Mononuclear cell (primary cell): ENCODE measurements around the gene PELO. TPM values are rescaled to one million over a fixed set of nuclear protein-coding genes. Genes with fewer than 3 reads are reported as not detected.

Experiments used
- H3K27me3 ChIP-seq: 2 replicates; pipeline ENCODE4 v1.6.0; 2011; ENCODE audit warnings: low read length, control low read depth; ENCODE audit not compliant: insufficient read depth
- H3K4me1 ChIP-seq: 2 replicates; pipeline ENCODE4 v1.5.1; 2011; ENCODE audit warnings: mild to moderate bottlenecking, low read length, control low read depth; ENCODE audit not compliant: insufficient read depth
- H3K4me3 ChIP-seq: 2 replicates; pipeline ENCODE4 v1.5.1; 2011; ENCODE audit warnings: mild to moderate bottlenecking, low read length, moderate library complexity
- H3K9me3 ChIP-seq: 2 replicates; pipeline ENCODE4 v1.5.1; 2011; ENCODE audit warnings: low read depth, mild to moderate bottlenecking, control low read depth, low read length
- total RNA-seq: library from RNA; depleted of rRNA; stranded (reverse); fragments of >200 nt; gene quantifications from one replicate; pipeline ENCODE4 v1.2.3, GENCODE V29; 2012

The PELO gene
- total RNA-seq, 1 donor = 4.2 TPM

GRCh38 chr5:52784737-52785136, 3.0 kb upstream of the PELO start:
- Histone ChIP-seq H3K27me3 (peaks cover 16% of the 10 kb centered on the region), H3K9me3 (no peaks in the 10 kb centered on the region), H3K4me3 (no peak overlapping the region), H3K4me1 (peaks cover 28% of the 10 kb centered on the region)

DNA sequence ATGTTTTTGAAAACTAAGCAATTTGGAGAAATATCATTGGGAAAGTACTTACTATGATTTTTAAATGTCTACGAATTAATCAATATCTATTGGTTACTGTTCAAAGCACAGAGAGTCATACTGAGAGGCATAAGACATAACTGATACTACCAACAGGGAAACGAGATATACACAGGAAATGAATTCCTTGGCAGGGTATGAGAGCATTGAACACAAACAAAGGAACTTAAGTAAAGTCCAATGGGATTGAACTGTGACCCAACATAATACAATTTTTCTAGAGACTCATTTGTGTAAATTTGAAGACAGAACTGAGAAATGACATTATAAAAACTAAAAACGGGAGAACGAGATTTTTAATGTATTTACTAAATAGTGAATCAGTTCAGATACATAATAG, 1.3 kb upstream of the PELO start:
- peaks cover 36% of the 10 kb centered on the region for H3K4me1 ChIP-seq
- H3K27me3 ChIP-seq = peaks cover 16% of the 10 kb centered on the region
- no peaks in the 10 kb centered on the region for H3K9me3 ChIP-seq
- no peak overlapping the region for H3K4me3 ChIP-seq

GRCh38 chr5:52786949-52787599, 642 bp upstream of the PELO start:
- Histone ChIP-seq H3K9me3 (no peaks in the 10 kb centered on the region), H3K4me1 (peaks cover 36% of the 10 kb centered on the region), H3K27me3 (peaks cover 16% of the 10 kb centered on the region), H3K4me3 (peak overlapping the region; percentile 55)

GRCh38 chr5:52788505-52788821, 747 bp downstream of the PELO start:
- Histone ChIP-seq H3K27me3 (peaks cover 16% of the 10 kb centered on the region), H3K4me3 (peak overlapping the region; percentile 55), H3K9me3 (no peaks in the 10 kb centered on the region), H3K4me1 (peaks cover 36% of the 10 kb centered on the region)

DNA sequence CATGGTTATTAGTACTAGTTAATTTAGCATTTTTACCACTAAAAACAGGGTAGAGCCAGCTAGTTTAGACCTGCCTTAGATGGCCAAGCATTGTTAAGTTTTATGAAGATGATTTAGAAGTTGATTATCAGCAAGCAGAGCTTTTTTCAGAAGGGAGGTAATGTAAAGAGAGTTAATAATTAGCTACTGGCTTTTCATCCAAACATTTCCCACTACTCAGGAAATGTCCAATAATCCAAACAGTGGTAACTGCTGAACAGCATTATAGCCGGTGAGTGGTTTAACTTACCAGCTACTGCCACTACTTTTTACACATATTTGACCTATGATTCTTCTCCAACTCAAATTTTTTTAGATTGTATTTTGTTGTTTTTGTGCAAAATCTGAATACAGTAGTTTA, 1.7 kb downstream of the PELO start:
- H3K9me3 ChIP-seq = no peaks in the 10 kb centered on the region
- H3K4me1 ChIP-seq = peaks cover 36% of the 10 kb centered on the region
- H3K4me3 ChIP-seq = no peak overlapping the region
- peaks cover 16% of the 10 kb centered on the region for H3K27me3 ChIP-seq

DNA sequence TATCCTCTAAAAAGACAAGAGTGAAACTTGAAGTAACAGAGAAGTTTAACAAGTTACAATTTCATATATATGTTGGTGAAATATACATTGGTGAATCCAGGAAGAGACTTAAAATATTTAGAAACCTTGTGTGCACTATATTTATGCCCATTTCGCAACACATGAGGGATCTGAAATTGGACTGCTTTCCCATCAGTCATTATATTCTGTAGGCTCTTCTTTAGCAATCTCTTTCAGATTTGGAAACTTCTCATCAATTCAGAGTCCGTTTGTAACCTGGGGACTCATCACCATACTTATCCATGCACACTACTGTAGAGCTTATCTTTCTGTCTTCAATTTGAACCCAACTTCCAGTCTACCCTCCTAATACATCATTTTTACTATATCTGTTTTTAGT, 2.1 kb downstream of the PELO start:
- peaks cover 33% of the 10 kb centered on the region for H3K4me1 ChIP-seq
- H3K4me3 ChIP-seq = no peak overlapping the region
- H3K9me3 ChIP-seq = no peaks in the 10 kb centered on the region
- peaks cover 13% of the 10 kb centered on the region for H3K27me3 ChIP-seq

DNA sequence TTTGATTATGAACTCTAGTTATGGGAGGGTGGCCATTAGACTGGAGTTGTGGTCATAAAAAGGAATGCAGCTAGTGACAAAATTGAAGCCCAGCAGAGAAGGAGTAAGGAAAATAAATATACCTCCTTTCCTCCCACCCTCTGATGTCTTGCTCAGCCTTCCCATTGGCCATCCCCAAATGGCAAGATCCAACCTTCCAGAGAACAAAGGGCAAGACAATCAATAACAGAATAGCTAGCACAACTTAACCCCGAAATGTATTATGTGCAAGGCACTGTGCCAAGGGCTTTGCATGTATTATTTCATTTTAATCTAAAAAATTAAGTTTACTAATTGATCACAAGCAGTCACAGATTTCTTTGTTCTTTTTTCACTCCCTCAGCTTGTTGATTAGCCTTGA, 3.6 kb downstream of the PELO start:
- Histone ChIP-seq H3K9me3 (no peaks in the 10 kb centered on the region), H3K4me1 (peaks cover 28% of the 10 kb centered on the region), H3K27me3 (peaks cover 4% of the 10 kb centered on the region), H3K4me3 (no peak overlapping the region)

DNA sequence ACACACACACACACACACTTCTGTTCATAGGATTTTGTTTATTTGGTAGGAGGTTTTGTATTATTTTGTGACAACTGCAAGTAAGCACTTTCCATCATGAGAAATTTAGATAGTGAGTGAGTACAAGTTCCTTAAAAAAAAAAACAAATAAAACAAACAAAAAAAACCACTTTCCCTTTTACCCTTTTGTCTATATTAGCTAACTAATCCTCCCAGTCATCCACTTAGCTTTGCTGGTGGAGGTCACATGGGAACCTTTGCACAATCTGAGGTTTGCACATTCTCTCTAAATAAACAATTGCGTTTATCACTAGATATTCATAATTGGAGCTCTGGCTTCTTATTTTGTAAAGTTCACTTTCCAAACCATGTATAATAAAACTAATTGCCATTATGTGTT, 6.8 kb downstream of the PELO start:
- Histone ChIP-seq H3K4me3 (no peak overlapping the region), H3K9me3 (no peaks in the 10 kb centered on the region), H3K4me1 (peaks cover 23% of the 10 kb centered on the region), H3K27me3 (no peaks in the 10 kb centered on the region)

DNA sequence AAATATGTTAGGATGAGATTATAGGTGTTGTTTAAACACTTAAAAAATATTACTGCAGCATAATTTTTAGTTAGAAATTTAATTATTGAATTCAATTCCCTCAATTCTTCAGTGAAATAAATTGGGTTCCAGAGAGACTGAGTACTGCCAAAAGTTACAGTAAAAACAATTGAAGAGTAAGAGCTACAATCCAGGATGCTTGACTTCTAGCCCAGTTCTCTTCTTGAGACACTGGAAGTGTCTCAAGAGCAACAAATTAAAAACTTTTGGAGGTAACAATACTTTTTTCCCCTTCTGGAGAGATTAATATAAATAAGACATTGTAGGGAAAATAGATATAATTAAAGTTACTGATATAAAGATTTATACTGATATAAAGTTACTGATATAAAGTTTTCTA, 8.3 kb downstream of the PELO start:
- H3K4me3 ChIP-seq = no peak overlapping the region
- no peaks in the 10 kb centered on the region for H3K9me3 ChIP-seq
- H3K4me1 ChIP-seq = peaks cover 24% of the 10 kb centered on the region
- no peaks in the 10 kb centered on the region for H3K27me3 ChIP-seq

- H3K9me3 ChIP-seq = no peaks in the 10 kb centered on the region
- H3K4me1 ChIP-seq = peaks cover 29% of the 10 kb centered on the region
- no peak overlapping the region for H3K4me3 ChIP-seq
- H3K27me3 ChIP-seq = no peaks in the 10 kb centered on the region
Observed at GRCh38 chr5:52796516-52797103, 8.9 kb downstream of the PELO start.

- no peaks in the 10 kb centered on the region for H3K9me3 ChIP-seq
- peaks cover 37% of the 10 kb centered on the region for H3K4me1 ChIP-seq
- no peaks in the 10 kb centered on the region for H3K27me3 ChIP-seq
- peak overlapping the region; percentile 58 for H3K4me3 ChIP-seq
Observed at GRCh38 chr5:52798938-52799337, 11.2 kb downstream of the PELO start.

DNA sequence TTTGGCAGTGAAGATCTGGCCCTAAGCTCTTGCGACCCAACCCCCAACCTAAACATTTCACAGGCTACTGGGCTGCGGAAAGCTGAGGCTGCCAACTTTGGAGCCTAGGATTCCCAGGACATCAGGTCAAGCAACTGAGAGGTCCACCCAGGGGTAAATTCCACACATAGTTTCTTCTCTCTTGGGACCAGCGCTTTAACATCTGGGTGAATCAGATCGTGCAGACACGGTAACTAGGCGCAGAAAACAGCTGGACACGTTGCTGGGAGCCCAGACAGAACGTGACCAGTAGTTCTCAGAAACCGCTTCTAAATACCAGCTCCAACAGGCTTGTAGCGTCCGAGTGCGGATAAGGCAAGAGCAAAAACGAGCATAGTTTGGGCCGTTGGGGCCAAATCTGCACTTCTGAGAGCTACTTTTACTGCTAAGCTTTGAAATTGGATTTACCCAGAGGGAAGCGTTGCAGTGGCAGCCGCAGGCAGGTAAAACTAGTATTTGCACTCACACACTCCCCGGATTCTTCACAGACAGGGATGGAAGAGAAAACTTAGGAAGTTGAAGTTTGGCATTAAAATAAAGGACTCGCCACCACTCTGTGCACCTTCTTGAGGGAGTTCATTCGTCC, 11.8 kb downstream of the PELO start:
- Histone ChIP-seq H3K4me3 (peak overlapping the region; percentile 58), H3K27me3 (no peaks in the 10 kb centered on the region), H3K9me3 (no peaks in the 10 kb centered on the region), H3K4me1 (peaks cover 38% of the 10 kb centered on the region)

DNA sequence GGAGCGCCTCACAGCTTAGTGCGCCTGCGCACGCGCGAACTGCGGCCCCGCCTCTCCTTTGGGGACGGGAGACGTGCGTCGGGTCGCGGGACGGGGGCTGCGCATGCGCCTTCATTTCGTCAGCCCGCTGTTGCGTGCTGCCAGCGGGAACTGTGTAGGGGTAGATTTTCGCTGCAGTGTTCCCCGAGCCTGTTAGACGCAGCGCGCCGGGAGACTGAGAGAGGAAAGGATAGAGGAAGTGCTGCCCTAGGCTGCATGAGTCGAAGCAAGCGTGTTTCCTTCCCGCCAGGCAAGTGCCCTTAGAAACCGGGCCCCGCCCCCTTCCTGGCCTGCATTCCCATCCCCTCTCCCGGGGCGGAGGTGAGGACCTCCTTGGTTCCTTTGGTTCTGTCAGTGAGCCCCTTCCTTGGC, 12.3 kb downstream of the PELO start:
- Histone ChIP-seq H3K4me1 (peaks cover 43% of the 10 kb centered on the region), H3K27me3 (no peaks in the 10 kb centered on the region)

GRCh38 chr5:52800394-52801213, 12.9 kb downstream of the PELO start:
- Histone ChIP-seq H3K9me3 (no peaks in the 10 kb centered on the region), H3K27me3 (no peaks in the 10 kb centered on the region), H3K4me3 (peak overlapping the region; percentile 58), H3K4me1 (peaks cover 49% of the 10 kb centered on the region)

More for the DNA sequence above, 12.3 kb downstream of the PELO start:
- Histone ChIP-seq H3K4me3 (peak overlapping the region; percentile 58), H3K9me3 (no peaks in the 10 kb centered on the region)

- Histone ChIP-seq H3K4me3 (peak overlapping the region; percentile 58), H3K27me3 (no peaks in the 10 kb centered on the region), H3K4me1 (peaks cover 51% of the 10 kb centered on the region), H3K9me3 (no peaks in the 10 kb centered on the region)
Observed at GRCh38 chr5:52801329-52801728, 13.6 kb downstream of the PELO start.
